ENCODE results near the gene TMOD4. TPM values are rescaled to one million over a fixed set of nuclear protein-coding genes. Genes with fewer than 3 reads are reported as not detected.

Gene TMOD4
- polyA plus RNA-seq, 1 experiment, result 0.18 TPM

GRCh38 chr1:151134396-151134795 is 41.4 kb downstream of the TMOD4 start:
- H3K4me3 ChIP-seq (ENCODE audit: low read depth, low read length), result no peak overlapping the region
- CTCF ChIA-PET, result interaction anchor here (1.3 to 1.5 kb wide), 2 partner anchors 21 to 35 kb away, joined by 3 read pairs; no protein-coding TSS in a partner anchor
- POLR2A ChIA-PET, result no interaction called here
- TF ChIP-seq, protein P1, sequence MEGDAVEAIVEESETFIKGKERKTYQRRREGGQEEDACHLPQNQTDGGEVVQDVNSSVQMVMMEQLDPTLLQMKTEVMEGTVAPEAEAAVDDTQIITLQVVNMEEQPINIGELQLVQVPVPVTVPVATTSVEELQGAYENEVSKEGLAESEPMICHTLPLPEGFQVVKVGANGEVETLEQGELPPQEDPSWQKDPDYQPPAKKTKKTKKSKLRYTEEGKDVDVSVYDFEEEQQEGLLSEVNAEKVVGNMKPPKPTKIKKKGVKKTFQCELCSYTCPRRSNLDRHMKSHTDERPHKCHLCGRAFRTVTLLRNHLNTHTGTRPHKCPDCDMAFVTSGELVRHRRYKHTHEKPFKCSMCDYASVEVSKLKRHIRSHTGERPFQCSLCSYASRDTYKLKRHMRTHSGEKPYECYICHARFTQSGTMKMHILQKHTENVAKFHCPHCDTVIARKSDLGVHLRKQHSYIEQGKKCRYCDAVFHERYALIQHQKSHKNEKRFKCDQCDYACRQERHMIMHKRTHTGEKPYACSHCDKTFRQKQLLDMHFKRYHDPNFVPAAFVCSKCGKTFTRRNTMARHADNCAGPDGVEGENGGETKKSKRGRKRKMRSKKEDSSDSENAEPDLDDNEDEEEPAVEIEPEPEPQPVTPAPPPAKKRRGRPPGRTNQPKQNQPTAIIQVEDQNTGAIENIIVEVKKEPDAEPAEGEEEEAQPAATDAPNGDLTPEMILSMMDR (IDR thresholded peaks at IDR 0.05; ENCODE audit: insufficient read depth, low read depth, low read length), result no peak
- no peak for DNase-seq (ENCODE audit: low read depth)
- H3K27me3 ChIP-seq (ENCODE audit: control insufficient read depth, insufficient read depth, low read length), result no peaks in the 10 kb centered on the region
- H3K36me3 ChIP-seq (ENCODE audit: control insufficient read depth, insufficient read depth, low read length), result no peaks in the 10 kb centered on the region

GRCh38 chr1:151133018-151133806 is 42.6 kb downstream of the TMOD4 start:
- POLR2A ChIA-PET, result no interaction called here
- no peaks in the 10 kb centered on the region for H3K36me3 ChIP-seq (ENCODE audit: control insufficient read depth, insufficient read depth, low read length)
- H3K27me3 ChIP-seq (ENCODE audit: control insufficient read depth, insufficient read depth, low read length), result no peaks in the 10 kb centered on the region
- H3K4me3 ChIP-seq (ENCODE audit: low read depth, low read length), result no peak overlapping the region
- CTCF ChIA-PET, result interaction anchor here (0.6 to 1.5 kb wide), 2 partner anchors 22 to 286 kb away, joined by 3 to 4 read pairs; no protein-coding TSS in a partner anchor
- DNase-seq (ENCODE audit: low read depth), result no peak
- TF ChIP-seq, protein P1 (IDR thresholded peaks at IDR 0.05; ENCODE audit: insufficient read depth, low read depth, low read length), result no peak

DNA sequence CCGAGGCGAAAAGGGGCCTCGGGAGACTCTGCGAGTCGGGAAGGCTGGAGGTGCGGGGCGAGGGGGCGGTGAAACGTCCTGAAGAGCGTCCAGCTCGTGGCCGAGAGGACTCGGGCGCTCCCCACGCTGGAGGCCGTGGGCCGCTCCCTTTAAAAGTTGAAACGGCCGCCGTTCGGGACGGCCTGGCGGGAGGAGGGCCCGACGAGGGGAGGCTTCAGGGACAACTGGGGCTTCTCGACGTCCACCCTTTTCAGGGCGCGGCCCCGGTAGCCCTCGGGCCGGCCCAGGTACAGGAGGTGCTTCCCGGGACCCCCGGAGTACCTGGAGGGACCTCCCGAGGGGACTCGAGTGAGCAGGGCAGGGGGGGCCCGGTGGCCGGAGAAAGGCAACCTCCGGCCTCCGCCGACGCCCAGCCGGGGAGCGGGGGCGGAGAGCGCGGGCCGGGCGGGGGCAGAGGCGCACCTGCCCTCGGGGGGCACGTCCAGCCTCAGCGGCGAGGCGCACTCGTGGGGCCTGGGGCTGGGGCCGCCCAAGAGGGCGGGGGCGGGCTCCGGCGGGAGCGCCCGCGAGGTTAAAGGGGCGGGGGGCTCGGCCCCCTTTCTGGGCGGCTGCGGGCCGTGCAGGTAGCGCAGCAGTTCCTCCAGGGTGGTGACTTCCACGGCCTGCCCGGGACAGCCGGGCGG is 43.3 kb downstream of the TMOD4 start:
- ChIA-PET CTCF (interaction anchor here (0.6 to 1.2 kb wide), 2 partner anchors 11 to 285 kb away, joined by 4 read pairs; no protein-coding TSS in a partner anchor), POLR2A (no interaction called here)
- no peaks in the 10 kb centered on the region for H3K27me3 ChIP-seq (ENCODE audit: control insufficient read depth, insufficient read depth, low read length)
- DNase-seq (ENCODE audit: low read depth), result no peak
- no peaks in the 10 kb centered on the region for H3K36me3 ChIP-seq (ENCODE audit: control insufficient read depth, insufficient read depth, low read length)
- H3K4me3 ChIP-seq (ENCODE audit: low read depth, low read length), result no peak overlapping the region
- TF ChIP-seq, protein P1 (IDR thresholded peaks at IDR 0.05; ENCODE audit: insufficient read depth, low read depth, low read length), result no peak

GRCh38 chr1:151131701-151132334 is 44.0 kb downstream of the TMOD4 start:
- CTCF ChIA-PET, result interaction anchor here (1.2 to 1.3 kb wide), 3 partner anchors 11 to 32 kb away, joined by 4 read pairs; no protein-coding TSS in a partner anchor
- TF ChIP-seq, protein P1 (IDR thresholded peaks at IDR 0.05; ENCODE audit: insufficient read depth, low read depth, low read length), result no peak
- H3K27me3 ChIP-seq (ENCODE audit: control insufficient read depth, insufficient read depth, low read length), result no peaks in the 10 kb centered on the region
- DNase-seq (ENCODE audit: low read depth), result no peak
- H3K4me3 ChIP-seq (ENCODE audit: low read depth, low read length), result peak overlapping the region; percentile 27
- POLR2A ChIA-PET, result no interaction called here
- H3K36me3 ChIP-seq (ENCODE audit: control insufficient read depth, insufficient read depth, low read length), result no peaks in the 10 kb centered on the region

Data from BJ (cell line).